ENCODE measurements around the gene AP3S1.

- TF ChIP-seq POLR2A (IDR thresholded peaks at IDR 0.05) = peak in 1 of 4 donors; percentile 28
- TF ChIP-seq CTCF (IDR thresholded peaks at IDR 0.05) = no peak
Measured at GRCh38 chr5:115816226-115817081, 25.3 kb upstream of the AP3S1 start, which contains the start of gene CDO1.
